Fibroblast of villous mesenchyme (primary cell): ENCODE results near the gene PRKCE. TPM values are rescaled to one million over a fixed set of nuclear protein-coding genes. Genes with fewer than 3 reads are reported as not detected.

Source experiments
- DNase-seq: peaks from one replicate; pipeline ENCODE4 v3.0.0-alpha.2; 2010; ENCODE audit warnings: low read depth
- H3K4me3 ChIP-seq: 2 replicates; pipeline ENCODE4 v1.5.1; 2011; ENCODE audit warnings: low read depth, mild to moderate bottlenecking, low read length
- total RNA-seq: library from RNA; depleted of rRNA; stranded (reverse); fragments of >200 nt; gene quantifications from 2 replicates; pipeline ENCODE4 v1.2.3, GENCODE V29; 2012
- TF ChIP-seq, protein P1 (sequence below): IDR thresholded peaks from 2 replicates; pipeline ENCODE4 v1.5.1; 2012; ENCODE audit warnings: low read depth, mild to moderate bottlenecking, low read length; ENCODE audit not compliant: insufficient read depth

PRKCE gene
- total RNA-seq, 1 donor, result 27.2 TPM

- TF ChIP-seq, protein P1, sequence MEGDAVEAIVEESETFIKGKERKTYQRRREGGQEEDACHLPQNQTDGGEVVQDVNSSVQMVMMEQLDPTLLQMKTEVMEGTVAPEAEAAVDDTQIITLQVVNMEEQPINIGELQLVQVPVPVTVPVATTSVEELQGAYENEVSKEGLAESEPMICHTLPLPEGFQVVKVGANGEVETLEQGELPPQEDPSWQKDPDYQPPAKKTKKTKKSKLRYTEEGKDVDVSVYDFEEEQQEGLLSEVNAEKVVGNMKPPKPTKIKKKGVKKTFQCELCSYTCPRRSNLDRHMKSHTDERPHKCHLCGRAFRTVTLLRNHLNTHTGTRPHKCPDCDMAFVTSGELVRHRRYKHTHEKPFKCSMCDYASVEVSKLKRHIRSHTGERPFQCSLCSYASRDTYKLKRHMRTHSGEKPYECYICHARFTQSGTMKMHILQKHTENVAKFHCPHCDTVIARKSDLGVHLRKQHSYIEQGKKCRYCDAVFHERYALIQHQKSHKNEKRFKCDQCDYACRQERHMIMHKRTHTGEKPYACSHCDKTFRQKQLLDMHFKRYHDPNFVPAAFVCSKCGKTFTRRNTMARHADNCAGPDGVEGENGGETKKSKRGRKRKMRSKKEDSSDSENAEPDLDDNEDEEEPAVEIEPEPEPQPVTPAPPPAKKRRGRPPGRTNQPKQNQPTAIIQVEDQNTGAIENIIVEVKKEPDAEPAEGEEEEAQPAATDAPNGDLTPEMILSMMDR, result no peak
- DNase-seq, result peak; percentile 48
- no peak overlapping the region for H3K4me3 ChIP-seq
Observed at GRCh38 chr2:45839508-45840251, 188.2 kb downstream of the PRKCE start.

GRCh38 chr2:45840481-45840880 lies 189.0 kb downstream of the PRKCE start:
- no peak for DNase-seq
- H3K4me3 ChIP-seq, result no peak overlapping the region
- TF ChIP-seq, protein P1, result no peak

DNA sequence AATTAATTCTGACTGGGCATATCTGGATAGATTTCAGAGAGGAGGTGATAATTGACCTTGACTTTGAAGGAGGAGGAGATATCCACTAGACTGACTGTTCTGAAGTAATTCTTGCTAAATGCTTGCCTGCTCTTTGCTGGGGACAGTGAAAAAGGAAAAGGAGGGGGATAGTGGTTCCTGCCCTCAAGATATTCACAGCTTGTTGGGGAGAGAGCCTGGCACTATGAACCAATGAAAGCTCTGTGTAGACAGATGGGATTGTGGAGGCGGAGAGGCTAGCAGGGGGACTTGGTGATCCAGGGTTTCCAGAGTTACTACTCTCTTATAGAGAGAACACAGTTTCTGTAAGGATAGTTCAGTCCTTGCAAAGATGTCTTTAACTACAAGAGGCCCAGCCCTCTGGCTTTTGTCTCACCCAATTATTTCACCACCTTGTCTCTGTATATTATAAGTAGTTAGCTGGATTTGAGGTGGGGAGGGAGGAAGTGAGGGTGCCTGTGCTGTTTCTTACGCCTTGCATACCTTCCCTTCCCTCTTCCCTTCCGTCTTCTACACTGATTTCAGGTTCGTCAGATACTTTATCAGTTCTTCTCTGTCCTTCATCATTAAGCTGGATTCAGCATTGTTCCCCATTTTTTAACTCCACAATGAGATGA lies 190.4 kb downstream of the PRKCE start:
- DNase-seq, result no peak
- no peak overlapping the region for H3K4me3 ChIP-seq
- TF ChIP-seq, protein P1, result no peak

- no peak overlapping the region for H3K4me3 ChIP-seq
- DNase-seq, result no peak
- TF ChIP-seq, protein P1, result no peak
Observed at GRCh38 chr2:45843136-45843535, 191.7 kb downstream of the PRKCE start.

- TF ChIP-seq, protein P1, result no peak
- no peak overlapping the region for H3K4me3 ChIP-seq
- DNase-seq, result peak; percentile 60
Observed at GRCh38 chr2:45844796-45845457, 193.5 kb downstream of the PRKCE start.

- DNase-seq, result peak; percentile 31
- H3K4me3 ChIP-seq, result no peak overlapping the region
- TF ChIP-seq, protein P1, result no peak
Observed at GRCh38 chr2:45845566-45845965, 194.1 kb downstream of the PRKCE start.
